Measurements from ENCODE around the gene SMAD5.
A peak's percentile ranks its signal among the peaks of the same experiment; 100 is the strongest.

The SMAD5 gene

GRCh38 chr5:136115183-136115865 is 17.3 kb upstream of the SMAD5 start:
- DNase-seq: no peak

- DNase-seq: no peak
Measured at GRCh38 chr5:136120529-136120928, 12.1 kb upstream of the SMAD5 start.

GRCh38 chr5:136123236-136123768 is 9.3 kb upstream of the SMAD5 start:
- DNase-seq: peak; percentile 80

GRCh38 chr5:136127560-136127959 is 5.1 kb upstream of the SMAD5 start:
- no peak for DNase-seq

- DNase-seq: no peak
Measured at GRCh38 chr5:136128481-136128880, 4.2 kb upstream of the SMAD5 start.

- DNase-seq: no peak
Measured at GRCh38 chr5:136129445-136129844, 3.2 kb upstream of the SMAD5 start.

GRCh38 chr5:136130581-136130980 is 2.1 kb upstream of the SMAD5 start:
- no peak for DNase-seq

- DNase-seq: no peak
Measured at GRCh38 chr5:136132087-136132486, 558 bp upstream of the SMAD5 start.

- peak; percentile 28 for DNase-seq
Measured at GRCh38 chr5:136133222-136133921, 727 bp downstream of the SMAD5 start.

- no peak for DNase-seq
Measured at GRCh38 chr5:136133922-136134379, 1.3 kb downstream of the SMAD5 start.

- no peak for DNase-seq
Measured at GRCh38 chr5:136134653-136135052, 2.0 kb downstream of the SMAD5 start.

GRCh38 chr5:136135536-136135935 is 2.9 kb downstream of the SMAD5 start:
- DNase-seq: no peak

- no peak for DNase-seq
Measured at GRCh38 chr5:136137497-136138220, 5.0 kb downstream of the SMAD5 start.

- no peak for DNase-seq
Measured at GRCh38 chr5:136141561-136141960, 8.9 kb downstream of the SMAD5 start.

- DNase-seq: no peak
Measured at GRCh38 chr5:136143312-136143711, 10.7 kb downstream of the SMAD5 start.

GRCh38 chr5:136143763-136144162 is 11.1 kb downstream of the SMAD5 start:
- DNase-seq: no peak

GRCh38 chr5:136145030-136145429 is 12.4 kb downstream of the SMAD5 start:
- DNase-seq: no peak

- DNase-seq: no peak
Measured at GRCh38 chr5:136146201-136146600, 13.6 kb downstream of the SMAD5 start.

- no peak for DNase-seq
Measured at GRCh38 chr5:136147632-136148031, 15.0 kb downstream of the SMAD5 start.

- DNase-seq: no peak
Measured at GRCh38 chr5:136149891-136150290, 17.2 kb downstream of the SMAD5 start.

GRCh38 chr5:136153581-136154236 is 21.1 kb downstream of the SMAD5 start:
- no peak for DNase-seq

- DNase-seq: no peak
Measured at GRCh38 chr5:136155078-136155477, 22.4 kb downstream of the SMAD5 start.

GRCh38 chr5:136155761-136156160 is 23.1 kb downstream of the SMAD5 start:
- DNase-seq: no peak
